CD4-positive, alpha-beta memory T cell (primary cell): ENCODE measurements around the gene SGCA. TPM values are rescaled to one million over a fixed set of nuclear protein-coding genes. Genes with fewer than 3 reads are reported as not detected.

ENCODE experiments used
- CTCF ChIA-PET: fragments of 350-600 bp; sonication (Branson Sonifier 250); formaldehyde crosslinking; loops from one replicate; lab custom pipeline; 2021; ENCODE audit warnings: inconsistent platforms; ENCODE audit not compliant: partially characterized antibody; lab: Charles Lee
- POLR2A ChIA-PET: fragments of 350-600 bp; sonication (Branson Sonifier 250); formaldehyde crosslinking; loops from one replicate; lab custom pipeline; 2021; ENCODE audit not compliant: partially characterized antibody; lab: Charles Lee
- DNase-seq, 5 donors: peaks; one replicate each; pipeline versions ENCODE4 v3.0.0 to v3.0.0-alpha.2; 2020 to 2022; ENCODE audit warnings: mixed read lengths in 1 of 5
- H3K27ac ChIP-seq: one replicate; pipeline ENCODE4 v1.7.0; 2013; ENCODE audit warnings: low read depth, low read length
- H3K27me3 ChIP-seq: 2 replicates; pipeline ENCODE4 v1.7.0; 2013; ENCODE audit warnings: mild to moderate bottlenecking, low read length, moderate library complexity; ENCODE audit not compliant: insufficient read depth
- H3K36me3 ChIP-seq: 2 replicates; pipeline ENCODE4 v1.7.0; 2013; ENCODE audit warnings: mild to moderate bottlenecking, low read length, moderate library complexity; ENCODE audit not compliant: insufficient read depth
- H3K4me1 ChIP-seq: 2 replicates; pipeline ENCODE4 v1.7.0; 2013; ENCODE audit warnings: mild to moderate bottlenecking, low read length, moderate library complexity; ENCODE audit not compliant: insufficient read depth
- H3K4me3 ChIP-seq, 2 donors: one replicate each; pipeline ENCODE4 v1.7.0; 2013; ENCODE audit warnings: low read length in 2 of 2, mild to moderate bottlenecking in 1 of 2
- H3K9me3 ChIP-seq, 2 donors: one replicate each; pipeline ENCODE4 v1.7.0; 2013; ENCODE audit warnings: low read length in 2 of 2, control low read depth in 1 of 2; ENCODE audit not compliant: control insufficient read depth in 1 of 2
- H3K27ac Mint-ChIP-seq, 7 donors: one replicate each; pipeline ENCODE4 v1.8.0; 2020 to 2021; ENCODE audit warnings: mixed read lengths in 7 of 7, mild to moderate bottlenecking in 6 of 7, inconsistent platforms in 3 of 7, moderate library complexity in 3 of 7
- H3K27me3 Mint-ChIP-seq, 2 donors: one replicate each; pipeline ENCODE4 v1.8.0; 2020 to 2021; ENCODE audit warnings: mixed read lengths in 2 of 2
- H3K36me3 Mint-ChIP-seq, 2 donors: one replicate each; pipeline ENCODE4 v1.8.0; 2020 to 2021; ENCODE audit warnings: mixed read lengths in 2 of 2, inconsistent platforms in 1 of 2, mild to moderate bottlenecking in 1 of 2
- H3K4me1 Mint-ChIP-seq, 4 donors: one replicate each; pipeline ENCODE4 v1.8.0; 2020 to 2021; ENCODE audit warnings: mixed read lengths in 4 of 4, mild to moderate bottlenecking in 1 of 4
- H3K4me3 Mint-ChIP-seq, 8 donors: one replicate each; pipeline ENCODE4 v1.8.0; 2020 to 2021; ENCODE audit warnings: mixed read lengths in 8 of 8, mild to moderate bottlenecking in 7 of 8, moderate library complexity in 6 of 8, inconsistent platforms in 3 of 8
- H3K9me3 Mint-ChIP-seq, 8 donors: one replicate each; pipeline ENCODE4 v1.8.0; 2020 to 2021; ENCODE audit warnings: mixed read lengths in 8 of 8, mild to moderate bottlenecking in 5 of 8, inconsistent platforms in 3 of 8, moderate library complexity in 1 of 8
- intact Hi-C: fragments of 100-400 bp; cut with micrococcal nuclease; formaldehyde crosslinking; loops from one replicate; pipeline ENCODE4 v1.15.1; 2023
- polyA plus RNA-seq, 2 donors: library from polyadenylated mRNA; unstranded; fragments of 300-500 nt; fragmentation: Illumina TruSeq; gene quantifications; one replicate each; pipeline ENCODE4 v1.2.3, GENCODE V29; 2021
- total RNA-seq, 2 experiments: library from RNA; stranded (reverse); gene quantifications; one replicate each; pipeline ENCODE4 v1.2.3, GENCODE V29; 2021

Gene SGCA
- total and polyA plus RNA-seq, 4 experiments from 2014 or later: not detected

DNA sequence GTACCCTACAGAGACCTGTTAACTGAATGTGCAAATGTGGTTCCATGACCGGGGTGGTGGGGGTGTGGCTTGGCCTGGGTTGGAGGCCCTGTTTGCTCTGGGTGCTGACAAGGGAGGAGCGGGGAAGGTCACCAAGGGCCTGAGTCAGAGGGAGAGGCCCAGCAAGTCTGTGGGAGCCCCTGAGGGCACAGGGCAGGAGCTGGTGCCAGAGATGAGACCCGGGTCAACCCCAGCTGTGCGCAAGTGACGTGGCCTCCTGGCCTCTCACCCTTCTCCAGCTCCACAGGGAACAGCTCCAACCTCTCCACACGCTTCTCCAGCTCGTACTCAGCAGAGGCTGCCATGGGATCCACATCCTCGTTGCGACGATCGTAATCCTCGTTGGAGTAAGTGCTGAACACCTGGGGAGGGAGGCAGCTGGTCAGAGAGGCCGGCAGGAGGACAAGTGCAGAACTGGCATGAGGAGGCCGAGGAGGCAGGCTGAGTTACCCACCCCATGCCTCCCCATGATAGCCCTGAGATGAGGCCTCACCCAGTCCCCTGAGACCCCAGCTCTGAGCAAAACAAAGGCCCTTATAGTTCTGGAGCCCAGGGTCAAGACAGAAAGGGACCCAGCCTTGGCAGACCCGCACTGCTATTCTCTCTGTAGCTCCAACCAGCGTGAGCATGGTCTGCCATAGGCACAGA lies 20.8 kb upstream of the SGCA start:
- Histone ChIP-seq H3K4me3 (no peak overlapping the region), H3K27me3 (no peaks in the 10 kb centered on the region), H3K4me1 (peaks cover 84% of the 10 kb centered on the region), H3K27ac (no peak overlapping the region), H3K36me3 (peaks cover 38% of the 10 kb centered on the region), H3K9me3 (no peaks in the 10 kb centered on the region)
- H3K4me1 Mint-ChIP-seq: peaks cover 58 to 87% (median 74%) of the 10 kb centered on the region in 4 donors
- DNase-seq: no peak
- peaks cover 0 to 4% (median 0%) of the 10 kb centered on the region in 8 donors for H3K9me3 Mint-ChIP-seq
- ChIA-PET CTCF (interaction anchor here (0.9 to 4.5 kb wide), 7 partner anchors 11 to 51 kb away, joined by 3 to 36 read pairs (median 6); no protein-coding TSS in a partner anchor), POLR2A (interaction anchor here (0.8 to 9.0 kb wide), 3 partner anchors 10 to 16 kb away, joined by 3 to 102 read pairs (median 6); no protein-coding TSS in a partner anchor)
- H3K27ac Mint-ChIP-seq: peak overlapping the region; percentile 61 to 93 (median 81)
- intact Hi-C loops: no loop called here
- H3K4me3 Mint-ChIP-seq: peak overlapping the region in 7 of 8 donors; percentile 47 to 99 (median 75)
- peaks cover 34 to 73% of the 10 kb centered on the region in 2 donors for H3K36me3 Mint-ChIP-seq
- H3K27me3 Mint-ChIP-seq: no peaks in the 10 kb centered on the region

GRCh38 chr17:50145532-50146229 lies 20.1 kb upstream of the SGCA start:
- peak overlapping the region; percentile 70 to 96 (median 78) for H3K27ac Mint-ChIP-seq
- H3K27ac ChIP-seq: peak overlapping the region; percentile 79
- H3K9me3 Mint-ChIP-seq: peaks cover 0 to 4% (median 0%) of the 10 kb centered on the region in 8 donors
- no peak for DNase-seq
- ChIA-PET CTCF (interaction anchor here (0.9 to 4.5 kb wide), 7 partner anchors 11 to 115 kb away, joined by 3 to 36 read pairs (median 6); no protein-coding TSS in a partner anchor), POLR2A (interaction anchor here (0.8 to 9.0 kb wide), 3 partner anchors 9 to 16 kb away, joined by 3 to 102 read pairs (median 6); no protein-coding TSS in a partner anchor)
- peaks cover 52 to 80% (median 67%) of the 10 kb centered on the region in 4 donors for H3K4me1 Mint-ChIP-seq
- intact Hi-C loops: no loop called here
- H3K36me3 Mint-ChIP-seq: peaks cover 28 to 69% of the 10 kb centered on the region in 2 donors
- H3K27me3 ChIP-seq: no peaks in the 10 kb centered on the region
- H3K36me3 ChIP-seq: peaks cover 32% of the 10 kb centered on the region
- peak overlapping the region in 7 of 8 donors; percentile 71 to 99 (median 94) for H3K4me3 Mint-ChIP-seq
- no peaks in the 10 kb centered on the region for H3K27me3 Mint-ChIP-seq
- H3K4me3 ChIP-seq: peak overlapping the region in 1 of 2 donors; percentile 76
- H3K4me1 ChIP-seq: peaks cover 77% of the 10 kb centered on the region
- H3K9me3 ChIP-seq: no peaks in the 10 kb centered on the region

GRCh38 chr17:50146230-50146926 lies 19.4 kb upstream of the SGCA start:
- H3K9me3 Mint-ChIP-seq: peaks cover 0 to 1% (median 0%) of the 10 kb centered on the region in 8 donors
- Histone ChIP-seq H3K27ac (peak overlapping the region; percentile 79), H3K4me3 (peak overlapping the region; percentile 76 to 84), H3K4me1 (peaks cover 75% of the 10 kb centered on the region), H3K36me3 (peaks cover 25% of the 10 kb centered on the region), H3K9me3 (no peaks in the 10 kb centered on the region), H3K27me3 (no peaks in the 10 kb centered on the region)
- peak overlapping the region; percentile 92 to 99 (median 96) for H3K4me3 Mint-ChIP-seq
- H3K36me3 Mint-ChIP-seq: peaks cover 21 to 67% of the 10 kb centered on the region in 2 donors
- no peaks in the 10 kb centered on the region for H3K27me3 Mint-ChIP-seq
- H3K4me1 Mint-ChIP-seq: peaks cover 47 to 77% (median 61%) of the 10 kb centered on the region in 4 donors
- ChIA-PET POLR2A (interaction anchor here (1.9 to 9.0 kb wide), 2 partner anchors 11 to 15 kb away, joined by 6 to 102 read pairs; no protein-coding TSS in a partner anchor), CTCF (interaction anchor here (1.1 to 4.5 kb wide), 5 partner anchors 10 to 116 kb away, joined by 3 to 36 read pairs (median 9); no protein-coding TSS in a partner anchor)
- no peak for DNase-seq
- intact Hi-C loops: no loop called here
- peak overlapping the region; percentile 91 to 96 (median 93) for H3K27ac Mint-ChIP-seq

DNA sequence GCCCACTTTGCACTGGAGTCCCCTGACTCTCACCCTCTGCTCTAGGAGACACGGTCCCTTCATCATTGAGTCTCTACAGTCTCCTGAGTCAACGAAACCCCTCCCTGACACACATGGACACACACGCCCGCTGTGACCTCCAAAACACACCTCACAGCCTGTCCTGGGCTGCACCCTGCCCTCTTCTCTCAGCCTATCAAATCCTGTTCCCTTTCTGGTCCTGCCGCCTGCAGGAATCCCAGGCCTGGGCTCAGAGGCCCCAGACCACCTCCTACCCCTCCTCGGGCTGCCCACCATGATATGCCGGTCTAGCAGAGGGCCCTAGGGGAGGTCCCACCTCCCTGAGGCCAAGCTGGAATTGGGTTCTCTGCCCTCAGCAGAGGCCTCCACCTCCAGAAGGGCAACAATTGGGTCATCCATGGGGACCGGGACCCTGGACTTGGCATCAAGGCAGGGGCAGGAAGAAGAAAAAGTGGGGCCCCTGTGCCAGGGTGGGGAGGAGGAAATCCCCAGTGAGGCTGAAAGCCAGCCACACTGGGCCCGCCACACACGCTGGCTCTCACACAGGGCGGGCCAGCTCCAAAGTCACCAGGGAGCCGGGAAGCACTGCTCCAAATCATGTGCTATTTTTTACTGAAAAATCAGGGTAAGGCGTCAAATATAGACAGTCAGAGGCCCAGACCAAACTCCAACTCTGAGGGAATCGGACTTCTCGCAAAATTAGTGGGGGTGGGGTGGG lies 18.7 kb upstream of the SGCA start:
- ChIA-PET CTCF (interaction anchor here (1.1 to 6.4 kb wide), 8 partner anchors 7 to 117 kb away, joined by 3 to 72 read pairs (median 7); no protein-coding TSS in a partner anchor), POLR2A (interaction anchor here (0.6 to 9.0 kb wide), 5 partner anchors 11 to 52 kb away, joined by 3 to 102 read pairs (median 4); partner anchors contain the start of gene PDK2)
- Histone ChIP-seq H3K4me3 (peak overlapping the region; percentile 76 to 84), H3K27ac (peak overlapping the region; percentile 79), H3K36me3 (peaks cover 22% of the 10 kb centered on the region), H3K9me3 (no peaks in the 10 kb centered on the region), H3K4me1 (peaks cover 71% of the 10 kb centered on the region), H3K27me3 (no peaks in the 10 kb centered on the region)
- DNase-seq: peak in 1 of 5 donors; percentile 25
- Mint-ChIP-seq H3K9me3 (peaks cover 0 to 1% (median 0%) of the 10 kb centered on the region in 8 donors), H3K36me3 (peaks cover 15 to 63% of the 10 kb centered on the region in 2 donors), H3K4me3 (peak overlapping the region; percentile 92 to 99 (median 96)), H3K4me1 (peaks cover 45 to 77% (median 59%) of the 10 kb centered on the region in 4 donors), H3K27ac (peak overlapping the region; percentile 91 to 96 (median 93)), H3K27me3 (no peaks in the 10 kb centered on the region)
- intact Hi-C loops: no loop called here

GRCh38 chr17:50147841-50148225 lies 18.0 kb upstream of the SGCA start:
- intact Hi-C loops: loop anchor here (1.0 kb wide), 1 partner anchor 8 kb away; no protein-coding TSS in a partner anchor
- POLR2A ChIA-PET: interaction anchor here (0.9 to 9.0 kb wide), 7 partner anchors 8 to 52 kb away, joined by 3 to 102 read pairs (median 13); partner anchors contain the start of gene PDK2
- peaks cover 0 to 1% (median 0%) of the 10 kb centered on the region in 8 donors for H3K9me3 Mint-ChIP-seq
- H3K4me3 ChIP-seq: peak overlapping the region; percentile 76 to 84
- H3K4me1 Mint-ChIP-seq: peaks cover 40 to 77% (median 56%) of the 10 kb centered on the region in 4 donors
- CTCF ChIA-PET: interaction anchor here (0.7 to 6.4 kb wide), 8 partner anchors 8 to 54 kb away, joined by 3 to 72 read pairs (median 4); no protein-coding TSS in a partner anchor
- H3K36me3 ChIP-seq: peaks cover 22% of the 10 kb centered on the region
- peak overlapping the region; percentile 73 to 96 (median 93) for H3K27ac Mint-ChIP-seq
- H3K4me3 Mint-ChIP-seq: peak overlapping the region; percentile 92 to 99 (median 96)
- H3K4me1 ChIP-seq: peaks cover 70% of the 10 kb centered on the region
- peak overlapping the region; percentile 79 for H3K27ac ChIP-seq
- H3K36me3 Mint-ChIP-seq: peaks cover 11 to 55% of the 10 kb centered on the region in 2 donors
- no peak for DNase-seq
- no peaks in the 10 kb centered on the region for H3K27me3 Mint-ChIP-seq
- no peaks in the 10 kb centered on the region for H3K9me3 ChIP-seq
- no peaks in the 10 kb centered on the region for H3K27me3 ChIP-seq
